Thyroid gland (tissue), 4 donors: ENCODE results near the gene CDH22. TPM values are rescaled to one million over a fixed set of nuclear protein-coding genes. Genes with fewer than 3 reads are reported as not detected.
A peak's percentile ranks its signal among the peaks of the same experiment; 100 is the strongest.

Experiments used
- DNase-seq, 2 donors: peaks; one replicate each; pipeline ENCODE4 v3.0.0-alpha.2; 2019
- H3K27ac ChIP-seq, 3 donors: fragments of 200-600 bp; sonication (generic); 1 replicate in 2 of 3; 2 replicates in 1 of 3; pipeline ENCODE4 v1.5.1; 2016 to 2019; ENCODE audit warnings: mild to moderate bottlenecking in 1 of 3, moderate library complexity in 1 of 3
- H3K27me3 ChIP-seq: fragments of 200-600 bp; sonication (generic); one replicate; pipeline ENCODE4 v1.5.1; 2019
- H3K36me3 ChIP-seq, 2 donors: fragments of 200-600 bp; sonication (generic); one replicate each; pipeline ENCODE4 v1.5.1; 2016 to 2019
- H3K4me1 ChIP-seq, 2 donors: fragments of 200-600 bp; sonication (generic); one replicate each; pipeline ENCODE4 v1.5.1; 2017 to 2019
- H3K4me3 ChIP-seq, 3 donors: fragments of 200-600 bp; sonication (generic); replicated peaks in 1 of 3; 1 replicate in 2 of 3; 2 replicates in 1 of 3; pipeline ENCODE4 v1.5.1; 2016; ENCODE audit warnings: mild to moderate bottlenecking in 1 of 3
- H3K9me3 ChIP-seq: fragments of 200-600 bp; sonication (generic); one replicate; pipeline ENCODE4 v1.5.1; 2017
- CTCF ChIP-seq, 6 experiments: fragments of 200-600 bp in 3 of 6; fragments of 450-650 bp in 3 of 6; sonication (generic) in 3 of 6; IDR thresholded peaks; one replicate each; pipeline ENCODE4 v1.5.1; 2016 to 2019; ENCODE audit warnings: antibody characterized with exemption in 6 of 6, mild to moderate bottlenecking in 2 of 6, inconsistent platforms in 1 of 6, moderate library complexity in 1 of 6
- POLR2A ChIP-seq, 2 donors: fragments of 450-650 bp; IDR thresholded peaks; one replicate each; pipeline ENCODE4 v1.6.1; 2017; ENCODE audit warnings: antibody characterized with exemption in 2 of 2, mild to moderate bottlenecking in 2 of 2, moderate library complexity in 1 of 2
- WGBS, 2 donors: methylation state at CpG; one replicate each; pipeline ENCODE4 v1.1.5; 2017; 5-methylcytosine and 5-hydroxymethylcytosine counted together
- intact Hi-C: fragments of 100-400 bp; cut with DNase I; formaldehyde crosslinking; loops from one replicate; pipeline ENCODE4 v1.15.1; 2023
- total RNA-seq, 4 donors: library from RNA; depleted of rRNA; stranded (reverse); fragments of >200 nt; gene quantifications; one replicate each; pipeline ENCODE4 v1.2.3, GENCODE V29; 2016

Gene CDH22
- total RNA-seq, 4 donors from 2014 or later, result 0.38 to 3.0 (median 1.2) TPM

- no peaks in the 10 kb centered on the region for H3K9me3 ChIP-seq
- H3K27me3 ChIP-seq, result peaks cover 9% of the 10 kb centered on the region
- peaks cover 6 to 23% of the 10 kb centered on the region in 2 donors for H3K4me1 ChIP-seq
- no peak overlapping the region for H3K27ac ChIP-seq
- TF ChIP-seq POLR2A (IDR thresholded peaks at IDR 0.05) (no peak), CTCF (IDR thresholded peaks at IDR 0.05) (no peak)
- WGBS, 2 donors, result 29 to 35% methylated on average over 9 to 10 of the region's 10 CpGs
- H3K36me3 ChIP-seq, result no peaks in the 10 kb centered on the region
- intact Hi-C loops, result loop anchor here (5.0 kb wide), 1 partner anchor 41 kb away; no protein-coding TSS in a partner anchor
- DNase-seq, result no peak
- no peak overlapping the region for H3K4me3 ChIP-seq
Observed at GRCh38 chr20:46306743-46307138, 1.6 kb downstream of the CDH22 start.

GRCh38 chr20:46305973-46306360 lies 2.3 kb downstream of the CDH22 start:
- H3K4me1 ChIP-seq, result peaks cover 6 to 23% of the 10 kb centered on the region in 2 donors
- peaks cover 9% of the 10 kb centered on the region for H3K27me3 ChIP-seq
- DNase-seq, result no peak
- no peak overlapping the region for H3K27ac ChIP-seq
- H3K36me3 ChIP-seq, result no peaks in the 10 kb centered on the region
- 76% methylated on average over 6 to 9 of the region's 9 CpGs for WGBS, 2 donors
- no peaks in the 10 kb centered on the region for H3K9me3 ChIP-seq
- intact Hi-C loops, result loop anchor here (5.0 kb wide), 1 partner anchor 41 kb away; no protein-coding TSS in a partner anchor
- no peak overlapping the region for H3K4me3 ChIP-seq
- TF ChIP-seq CTCF (IDR thresholded peaks at IDR 0.05), result no peak
- no peak for TF ChIP-seq POLR2A (IDR thresholded peaks at IDR 0.05)

- no peak overlapping the region for H3K4me3 ChIP-seq
- H3K4me1 ChIP-seq, result peaks cover 6 to 23% of the 10 kb centered on the region in 2 donors
- intact Hi-C loops, result loop anchor here (5.0 kb wide), 1 partner anchor 42 kb away; no protein-coding TSS in a partner anchor
- no peaks in the 10 kb centered on the region for H3K36me3 ChIP-seq
- H3K9me3 ChIP-seq, result no peaks in the 10 kb centered on the region
- peaks cover 9% of the 10 kb centered on the region for H3K27me3 ChIP-seq
- WGBS, 2 donors, result 19 to 30% methylated on average over 11 to 12 of the region's 12 CpGs
- TF ChIP-seq CTCF (IDR thresholded peaks at IDR 0.05) (no peak), POLR2A (IDR thresholded peaks at IDR 0.05) (no peak)
- H3K27ac ChIP-seq, result no peak overlapping the region
- DNase-seq, result peak; percentile 25 to 44
Observed at GRCh38 chr20:46305331-46305972, 2.8 kb downstream of the CDH22 start.

- Histone ChIP-seq H3K27me3 (peaks cover 9% of the 10 kb centered on the region), H3K4me1 (peaks cover 6 to 23% of the 10 kb centered on the region in 2 donors), H3K9me3 (no peaks in the 10 kb centered on the region), H3K36me3 (no peaks in the 10 kb centered on the region), H3K4me3 (no peak overlapping the region), H3K27ac (no peak overlapping the region)
- intact Hi-C loops, result loop anchor here (5.0 kb wide), 1 partner anchor 42 kb away; no protein-coding TSS in a partner anchor
- 70 to 77% methylated on average over 3 of the region's 3 CpGs for WGBS, 2 donors
- TF ChIP-seq CTCF (IDR thresholded peaks at IDR 0.05) (no peak), POLR2A (IDR thresholded peaks at IDR 0.05) (no peak)
- no peak for DNase-seq
Observed at GRCh38 chr20:46304852-46305251, 3.4 kb downstream of the CDH22 start.

- Histone ChIP-seq H3K27ac (no peak overlapping the region), H3K9me3 (no peaks in the 10 kb centered on the region), H3K36me3 (no peaks in the 10 kb centered on the region), H3K4me1 (peaks cover 6 to 23% of the 10 kb centered on the region in 2 donors), H3K4me3 (no peak overlapping the region), H3K27me3 (peaks cover 9% of the 10 kb centered on the region)
- DNase-seq, result no peak
- intact Hi-C loops, result no loop called here
- no peak for TF ChIP-seq POLR2A (IDR thresholded peaks at IDR 0.05)
- TF ChIP-seq CTCF (IDR thresholded peaks at IDR 0.05), result no peak
- 82 to 89% methylated on average over 4 of the region's 4 CpGs for WGBS, 2 donors
Observed at GRCh38 chr20:46304361-46304760, 3.9 kb downstream of the CDH22 start.
